Measurements from ENCODE around the gene BST2. TPM values are rescaled to one million over a fixed set of nuclear protein-coding genes. Genes with fewer than 3 reads are reported as not detected.

Gene BST2
- total RNA-seq, 1 experiment from 2014 or later, result 98.4 TPM

- TF ChIP-seq, protein P1, sequence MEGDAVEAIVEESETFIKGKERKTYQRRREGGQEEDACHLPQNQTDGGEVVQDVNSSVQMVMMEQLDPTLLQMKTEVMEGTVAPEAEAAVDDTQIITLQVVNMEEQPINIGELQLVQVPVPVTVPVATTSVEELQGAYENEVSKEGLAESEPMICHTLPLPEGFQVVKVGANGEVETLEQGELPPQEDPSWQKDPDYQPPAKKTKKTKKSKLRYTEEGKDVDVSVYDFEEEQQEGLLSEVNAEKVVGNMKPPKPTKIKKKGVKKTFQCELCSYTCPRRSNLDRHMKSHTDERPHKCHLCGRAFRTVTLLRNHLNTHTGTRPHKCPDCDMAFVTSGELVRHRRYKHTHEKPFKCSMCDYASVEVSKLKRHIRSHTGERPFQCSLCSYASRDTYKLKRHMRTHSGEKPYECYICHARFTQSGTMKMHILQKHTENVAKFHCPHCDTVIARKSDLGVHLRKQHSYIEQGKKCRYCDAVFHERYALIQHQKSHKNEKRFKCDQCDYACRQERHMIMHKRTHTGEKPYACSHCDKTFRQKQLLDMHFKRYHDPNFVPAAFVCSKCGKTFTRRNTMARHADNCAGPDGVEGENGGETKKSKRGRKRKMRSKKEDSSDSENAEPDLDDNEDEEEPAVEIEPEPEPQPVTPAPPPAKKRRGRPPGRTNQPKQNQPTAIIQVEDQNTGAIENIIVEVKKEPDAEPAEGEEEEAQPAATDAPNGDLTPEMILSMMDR (IDR thresholded peaks at IDR 0.05; ENCODE audit: insufficient read depth in 1 of 2, low read depth in 1 of 2, low read length in 1 of 2, severe bottlenecking in 1 of 2, unreplicated experiment in 1 of 2), result no peak
- intact Hi-C loops (cut with micrococcal nuclease; ENCODE audit: unreplicated experiment), result no loop called here
- Mint-ChIP-seq H3K4me1 (ENCODE audit: low read depth, unreplicated experiment) (no peaks in the 10 kb centered on the region), H3K27ac (ENCODE audit: unreplicated experiment) (no peak overlapping the region), H3K4me3 (ENCODE audit: unreplicated experiment) (no peak overlapping the region), H3K27me3 (ENCODE audit: insufficient read depth, unreplicated experiment) (peaks cover under 1% of the 10 kb centered on the region), H3K9me3 (ENCODE audit: unreplicated experiment) (no peaks in the 10 kb centered on the region), H3K36me3 (ENCODE audit: insufficient read depth, unreplicated experiment) (peaks cover 5% of the 10 kb centered on the region)
- Histone ChIP-seq H3K4me3 (ENCODE audit: low read depth, low read length) (no peak overlapping the region), H3K36me3 (ENCODE audit: control insufficient read depth, insufficient read depth, low read length) (no peaks in the 10 kb centered on the region), H3K4me1 (no peaks in the 10 kb centered on the region), H3K27me3 (replicated peaks; ENCODE audit: control insufficient read depth, insufficient read depth, low read length) (no peaks in the 10 kb centered on the region), H3K9me3 (no peaks in the 10 kb centered on the region)
- DNase-seq, result no peak
- ChIA-PET CTCF (no interaction called here), POLR2A (no interaction called here)
- BruUV-seq (replicated peaks), result no TSS peak
Observed at GRCh38 chr19:17357078-17357666, 48.3 kb downstream of the BST2 start.

GRCh38 chr19:17353386-17353785 lies 52.0 kb downstream of the BST2 start:
- Histone ChIP-seq H3K36me3 (ENCODE audit: control insufficient read depth, insufficient read depth, low read length) (no peaks in the 10 kb centered on the region), H3K27me3 (replicated peaks; ENCODE audit: control insufficient read depth, insufficient read depth, low read length) (no peaks in the 10 kb centered on the region), H3K4me1 (no peaks in the 10 kb centered on the region), H3K4me3 (ENCODE audit: low read depth, low read length) (no peak overlapping the region), H3K9me3 (no peaks in the 10 kb centered on the region)
- H3K4me1 Mint-ChIP-seq (ENCODE audit: low read depth, unreplicated experiment), result no peaks in the 10 kb centered on the region
- intact Hi-C loops (cut with micrococcal nuclease; ENCODE audit: unreplicated experiment), result no loop called here
- ChIA-PET CTCF (no interaction called here), POLR2A (no interaction called here)
- H3K27ac Mint-ChIP-seq (ENCODE audit: unreplicated experiment), result no peak overlapping the region
- peaks cover 2% of the 10 kb centered on the region for H3K27me3 Mint-ChIP-seq (ENCODE audit: insufficient read depth, unreplicated experiment)
- BruUV-seq (replicated peaks), result no TSS peak
- DNase-seq, result no peak
- no peaks in the 10 kb centered on the region for H3K9me3 Mint-ChIP-seq (ENCODE audit: unreplicated experiment)
- TF ChIP-seq, protein P1 (IDR thresholded peaks at IDR 0.05; ENCODE audit: insufficient read depth in 1 of 2, low read depth in 1 of 2, low read length in 1 of 2, severe bottlenecking in 1 of 2, unreplicated experiment in 1 of 2), result no peak
- H3K4me3 Mint-ChIP-seq (ENCODE audit: unreplicated experiment), result no peak overlapping the region
- no peaks in the 10 kb centered on the region for H3K36me3 Mint-ChIP-seq (ENCODE audit: insufficient read depth, unreplicated experiment)

Other genes starting within 250 kb of the BST2 start
- gene USE1, start 190.3 kb downstream of the BST2 start, total RNA-seq (2022), result 20.2 and 20.7 TPM in 2 replicates
- gene OCEL1, start 179.4 kb downstream of the BST2 start, total RNA-seq (2022), result 14.9 and 20.3 TPM in 2 replicates
- 94.4 and 96.5 TPM in 2 replicates for gene NR2F6, start 159.7 kb downstream of the BST2 start, total RNA-seq (2022)
- gene USHBP1, start 140.9 kb downstream of the BST2 start, total RNA-seq (2022), result not detected in 2 replicates
- 91.7 and 98.8 TPM in 2 replicates for gene BABAM1, start 138.2 kb downstream of the BST2 start, total RNA-seq (2022)
- gene ANKLE1, start 123.7 kb downstream of the BST2 start, total RNA-seq (2022), result 14.3 and 17.4 TPM in 2 replicates
- gene ABHD8, start 102.2 kb downstream of the BST2 start, total RNA-seq (2022), result 9.4 and 11.3 TPM in 2 replicates
- gene MRPL34, start 99.8 kb downstream of the BST2 start, total RNA-seq (2022), result 78.9 and 88.5 TPM in 2 replicates
- gene DDA1, start 96.1 kb downstream of the BST2 start, total RNA-seq (2022), result 43.8 and 55.6 TPM in 2 replicates
- gene ANO8, start 70.8 kb downstream of the BST2 start, total RNA-seq (2022), result 11.5 TPM in 2 replicates
- gene GTPBP3, start 68.1 kb downstream of the BST2 start, total RNA-seq (2022), result 50.1 and 50.7 TPM in 2 replicates
- gene PLVAP, start 28.3 kb downstream of the BST2 start, total RNA-seq (2022), result not detected in 2 replicates
- 1.0 and 1.3 TPM in 2 replicates for gene CCDC194, start 11.4 kb downstream of the BST2 start, total RNA-seq (2022)
- gene MVB12A, start 14.4 kb upstream of the BST2 start, total RNA-seq (2022), result 36.7 and 37.6 TPM in 2 replicates
- 0.37 TPM in 1 of 2 replicates, not detected in the other for gene TMEM221, start 43.0 kb upstream of the BST2 start, total RNA-seq (2022)
- not detected in 2 replicates for gene NXNL1, start 55.3 kb upstream of the BST2 start, total RNA-seq (2022)
- 3.7 and 3.9 TPM in 2 replicates for gene SLC27A1, start 64.9 kb upstream of the BST2 start, total RNA-seq (2022)
- gene PGLS, start 106.0 kb upstream of the BST2 start, total RNA-seq (2022), result 69.2 and 69.7 TPM in 2 replicates
- 80.1 and 81.9 TPM in 2 replicates for gene COLGALT1, start 150.0 kb upstream of the BST2 start, total RNA-seq (2022)

Measured in Caco-2 (cell line).